IPS-NIHi11 (cell line): ENCODE measurements around the gene REXO1.
"Not testable (repeated sequence)": the region's sequence is repeated elsewhere in the genome, so short reads cannot be mapped to it uniquely, and the experiment has no call there.

Experiments
- DNase-seq: peaks from one replicate; pipeline ENCODE4 v3.0.0; 2012; ENCODE audit warnings: mixed read lengths, low spot score

Gene REXO1

GRCh38 chr19:1876496-1877279 lies 28.4 kb upstream of the REXO1 start:
- peak; percentile 61 for DNase-seq

GRCh38 chr19:1875646-1876495 lies 27.6 kb upstream of the REXO1 start:
- peak; percentile 91 for DNase-seq

GRCh38 chr19:1875265-1875645 lies 27.0 kb upstream of the REXO1 start:
- DNase-seq: not testable (repeated sequence)

GRCh38 chr19:1874554-1875185 lies 26.4 kb upstream of the REXO1 start:
- DNase-seq: no peak

- no peak for DNase-seq
Measured at GRCh38 chr19:1873524-1874473, 25.5 kb upstream of the REXO1 start.

- DNase-seq: no peak
Measured at GRCh38 chr19:1872807-1873523, 24.7 kb upstream of the REXO1 start.

- DNase-seq: no peak
Measured at GRCh38 chr19:1871630-1872029, 23.3 kb upstream of the REXO1 start.

GRCh38 chr19:1871140-1871597 lies 22.9 kb upstream of the REXO1 start:
- no peak for DNase-seq

GRCh38 chr19:1868971-1869370 lies 20.7 kb upstream of the REXO1 start:
- DNase-seq: no peak

GRCh38 chr19:1867349-1867724 lies 19.1 kb upstream of the REXO1 start:
- no peak for DNase-seq

- no peak for DNase-seq
Measured at GRCh38 chr19:1866693-1867348, 18.5 kb upstream of the REXO1 start.

GRCh38 chr19:1865172-1866010 lies 17.1 kb upstream of the REXO1 start:
- DNase-seq: no peak

- peak; percentile 89 for DNase-seq
Measured at GRCh38 chr19:1864480-1865171, 16.3 kb upstream of the REXO1 start.

- DNase-seq: peak; percentile 92
Measured at GRCh38 chr19:1863638-1864479, 15.6 kb upstream of the REXO1 start.

- DNase-seq: no peak
Measured at GRCh38 chr19:1863328-1863637, 15.0 kb upstream of the REXO1 start, which contains the start of gene KLF16. Gene KLF16 (minus strand): TSS chr19:1863579. CDS start chr19:1863497, 82 bp downstream.

GRCh38 chr19:1862424-1863327 lies 14.4 kb upstream of the REXO1 start:
- peak; percentile 56 for DNase-seq

GRCh38 chr19:1862068-1862423 lies 13.8 kb upstream of the REXO1 start:
- DNase-seq: no peak
